Measurements from ENCODE around the gene KCNQ5. TPM values are rescaled to one million over a fixed set of nuclear protein-coding genes. Genes with fewer than 3 reads are reported as not detected.

The KCNQ5 gene
- total and polyA plus RNA-seq, 10 of the 15 experiments (the other 5 are each of a cell fraction or from before 2014, with no cell fraction given), result 0.60 to 16.2 (median 3.2) TPM

DNA sequence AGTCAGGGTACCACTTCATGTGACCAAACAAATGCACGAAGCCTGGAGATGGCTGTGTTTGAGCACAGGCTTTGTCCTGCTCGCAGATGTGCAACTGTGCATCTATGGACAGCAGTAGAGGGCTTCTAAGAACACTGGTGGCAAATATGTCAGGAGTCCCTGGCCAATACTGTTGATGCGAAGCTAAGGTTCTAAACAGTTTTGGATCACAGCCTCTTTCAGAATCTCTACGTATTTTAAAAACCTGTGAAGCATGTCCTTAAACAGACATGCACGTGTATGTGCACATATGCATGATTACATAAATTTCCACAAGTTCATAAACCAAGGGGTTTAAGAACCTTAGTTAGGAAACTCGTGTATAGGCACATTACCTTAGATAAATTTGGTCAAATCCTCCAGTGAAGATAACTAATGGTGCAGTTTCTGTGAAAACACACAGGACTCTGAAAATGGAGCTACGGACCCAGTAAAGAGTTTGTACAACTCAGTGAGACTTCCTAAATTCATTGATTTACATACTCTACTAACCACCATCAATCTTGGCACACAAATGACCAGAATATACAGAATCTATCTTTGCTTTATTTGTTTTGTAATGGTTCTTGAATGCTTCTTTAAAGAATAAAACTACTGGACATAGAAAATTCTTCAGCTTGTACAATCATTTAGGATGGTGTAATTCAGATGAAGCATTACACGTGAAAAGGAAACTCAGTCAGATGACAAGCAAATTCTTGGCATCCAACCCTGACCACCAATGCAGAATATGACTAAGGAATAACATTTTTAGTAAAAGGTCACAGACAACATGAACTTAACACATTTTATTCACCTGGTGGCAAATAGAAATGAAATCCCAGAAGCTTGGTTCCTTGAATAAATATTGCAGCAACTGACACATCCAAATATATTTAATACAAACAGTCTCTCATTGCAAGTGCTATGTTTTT, 27.4 kb downstream of the KCNQ5 start:
- H3K4me1 ChIP-seq (ENCODE audit: control insufficient read depth, insufficient read depth, low read length), result peaks cover 25% of the 10 kb centered on the region
- WGBS (ENCODE audit: insufficient coverage, insufficient replicate concordance, low lambda C conversion rate, missing lambda C conversion rate), result 1% methylated on average over 8 of the region's 8 CpGs
- H3K36me3 ChIP-seq (ENCODE audit: control insufficient read depth in 2 of 2, insufficient read depth in 2 of 2, low read length in 1 of 2), result no peaks in the 10 kb centered on the region; a peak in 1 of 4 replicates
- POLR2A ChIA-PET, result interaction anchor here (0.5 to 2.2 kb wide), 11 partner anchors 9 to 46 kb away, joined by 3 to 21 read pairs (median 6); partner anchors contain the start of gene KCNQ5
- H3K9ac ChIP-seq (ENCODE audit: control insufficient read depth, insufficient read depth, low read length), result no peak overlapping the region
- DNase-seq (ENCODE audit: low read depth, low spot score) (peak; percentile 58), ATAC-seq (peak; percentile 71), FAIRE-seq (peak; percentile 35)
- peak overlapping the region; percentile 4; the same call in 1 of the 2 replicates for H3K4me3 ChIP-seq
- CTCF ChIA-PET, result interaction anchor here (0.8 to 4.4 kb wide), 16 partner anchors 7 to 480 kb away, joined by 3 to 18 read pairs (median 6); partner anchors contain the start of gene KCNQ5
- H3K79me2 ChIP-seq (ENCODE audit: control insufficient read depth, insufficient read depth, low read length), result peaks cover 36% of the 10 kb centered on the region
- H2AFZ ChIP-seq (ENCODE audit: control insufficient read depth, low read depth, low read length), result peak overlapping the region; percentile 5
- intact Hi-C loops (cut with micrococcal nuclease; ENCODE audit: unreplicated experiment), result loop anchor here (2.0 to 5.0 kb wide), 2 partner anchors 35 to 93 kb away; no protein-coding TSS in a partner anchor
- in situ Hi-C loops (cut with MboI), result no loop called here
- no peaks in the 10 kb centered on the region for H3K27me3 ChIP-seq (replicated peaks in 1 of 2; ENCODE audit: control insufficient read depth in 2 of 2, insufficient read depth in 2 of 2, low read length in 1 of 2)
- SMC1A ChIA-PET (ENCODE audit: uncharacterized antibody, unreplicated experiment), result interaction anchor here (0.6 to 6.6 kb wide), 29 partner anchors 9 to 480 kb away, joined by 3 to 109 read pairs (median 5); no protein-coding TSS in a partner anchor
- H4K20me1 ChIP-seq (ENCODE audit: control insufficient read depth, insufficient read depth), result no peaks in the 10 kb centered on the region
- no TSS peak for BruUV-seq (replicated peaks)
- H3K27ac ChIP-seq (ENCODE audit: control insufficient read depth, insufficient read depth), result peak overlapping the region; percentile 77
- RAD21 ChIA-PET (ENCODE audit: unreplicated experiment), result interaction anchor here (0.7 to 5.3 kb wide), 19 partner anchors 9 to 480 kb away, joined by 3 to 50 read pairs (median 5); partner anchors contain the start of gene KCNQ5
- H3K4me2 ChIP-seq (ENCODE audit: control insufficient read depth, insufficient read depth), result peak overlapping the region; percentile 83
- H3K9me3 ChIP-seq (replicated peaks; ENCODE audit: control insufficient read depth, insufficient read depth, low read length), result no peaks in the 10 kb centered on the region; the same call in 2 of the 3 replicates
- TF ChIP-seq ATF7 (IDR thresholded peaks at IDR 0.05; ENCODE audit: low read depth) (peak; percentile 59; the same call in 1 of the 2 replicates), TAF1 (IDR thresholded peaks at IDR 0.05; ENCODE audit: borderline replicate concordance, low read depth, low read length) (no peak), CREB1 (IDR thresholded peaks at IDR 0.05; ENCODE audit: low read depth) (peak; percentile 46; the same call in 1 of the 2 replicates), CBFB (IDR thresholded peaks at IDR 0.05; ENCODE audit: low read depth) (no peak), POLR2A (IDR thresholded peaks at IDR 0.05; ENCODE audit: low read depth, low read length) (0 out of 2 replicates have a peak, but pooled peaks have one; percentile 25), TBL1XR1 (IDR thresholded peaks at IDR 0.05; ENCODE audit: low read depth, low read length) (peak; percentile 46; the same call in 1 of the 2 replicates), JUND (IDR thresholded peaks at IDR 0.05; ENCODE audit: low read depth, low read length) (no peak), NR2C2 (IDR thresholded peaks at IDR 0.05; ENCODE audit: borderline replicate concordance, control insufficient read depth, insufficient read length, low read depth) (no peak)
- TF ChIP-seq, protein P1, sequence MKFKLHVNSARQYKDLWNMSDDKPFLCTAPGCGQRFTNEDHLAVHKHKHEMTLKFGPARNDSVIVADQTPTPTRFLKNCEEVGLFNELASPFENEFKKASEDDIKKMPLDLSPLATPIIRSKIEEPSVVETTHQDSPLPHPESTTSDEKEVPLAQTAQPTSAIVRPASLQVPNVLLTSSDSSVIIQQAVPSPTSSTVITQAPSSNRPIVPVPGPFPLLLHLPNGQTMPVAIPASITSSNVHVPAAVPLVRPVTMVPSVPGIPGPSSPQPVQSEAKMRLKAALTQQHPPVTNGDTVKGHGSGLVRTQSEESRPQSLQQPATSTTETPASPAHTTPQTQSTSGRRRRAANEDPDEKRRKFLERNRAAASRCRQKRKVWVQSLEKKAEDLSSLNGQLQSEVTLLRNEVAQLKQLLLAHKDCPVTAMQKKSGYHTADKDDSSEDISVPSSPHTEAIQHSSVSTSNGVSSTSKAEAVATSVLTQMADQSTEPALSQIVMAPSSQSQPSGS (IDR thresholded peaks at IDR 0.05; ENCODE audit: low read length), result peak; percentile 85
- TF ChIP-seq, protein P2, sequence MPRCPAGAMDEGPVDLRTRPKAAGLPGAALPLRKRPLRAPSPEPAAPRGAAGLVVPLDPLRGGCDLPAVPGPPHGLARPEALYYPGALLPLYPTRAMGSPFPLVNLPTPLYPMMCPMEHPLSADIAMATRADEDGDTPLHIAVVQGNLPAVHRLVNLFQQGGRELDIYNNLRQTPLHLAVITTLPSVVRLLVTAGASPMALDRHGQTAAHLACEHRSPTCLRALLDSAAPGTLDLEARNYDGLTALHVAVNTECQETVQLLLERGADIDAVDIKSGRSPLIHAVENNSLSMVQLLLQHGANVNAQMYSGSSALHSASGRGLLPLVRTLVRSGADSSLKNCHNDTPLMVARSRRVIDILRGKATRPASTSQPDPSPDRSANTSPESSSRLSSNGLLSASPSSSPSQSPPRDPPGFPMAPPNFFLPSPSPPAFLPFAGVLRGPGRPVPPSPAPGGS (IDR thresholded peaks at IDR 0.05; ENCODE audit: borderline replicate concordance, insufficient read depth, low read depth, low read length, poor library complexity, severe bottlenecking), result peak; percentile 47
- TF ChIP-seq, protein P3, sequence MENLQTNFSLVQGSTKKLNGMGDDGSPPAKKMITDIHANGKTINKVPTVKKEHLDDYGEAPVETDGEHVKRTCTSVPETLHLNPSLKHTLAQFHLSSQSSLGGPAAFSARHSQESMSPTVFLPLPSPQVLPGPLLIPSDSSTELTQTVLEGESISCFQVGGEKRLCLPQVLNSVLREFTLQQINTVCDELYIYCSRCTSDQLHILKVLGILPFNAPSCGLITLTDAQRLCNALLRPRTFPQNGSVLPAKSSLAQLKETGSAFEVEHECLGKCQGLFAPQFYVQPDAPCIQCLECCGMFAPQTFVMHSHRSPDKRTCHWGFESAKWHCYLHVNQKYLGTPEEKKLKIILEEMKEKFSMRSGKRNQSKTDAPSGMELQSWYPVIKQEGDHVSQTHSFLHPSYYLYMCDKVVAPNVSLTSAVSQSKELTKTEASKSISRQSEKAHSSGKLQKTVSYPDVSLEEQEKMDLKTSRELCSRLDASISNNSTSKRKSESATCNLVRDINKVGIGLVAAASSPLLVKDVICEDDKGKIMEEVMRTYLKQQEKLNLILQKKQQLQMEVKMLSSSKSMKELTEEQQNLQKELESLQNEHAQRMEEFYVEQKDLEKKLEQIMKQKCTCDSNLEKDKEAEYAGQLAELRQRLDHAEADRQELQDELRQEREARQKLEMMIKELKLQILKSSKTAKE (IDR thresholded peaks at IDR 0.05; ENCODE audit: low read depth, poor library complexity, severe bottlenecking), result peak; percentile 97
- TF ChIP-seq, protein P4, sequence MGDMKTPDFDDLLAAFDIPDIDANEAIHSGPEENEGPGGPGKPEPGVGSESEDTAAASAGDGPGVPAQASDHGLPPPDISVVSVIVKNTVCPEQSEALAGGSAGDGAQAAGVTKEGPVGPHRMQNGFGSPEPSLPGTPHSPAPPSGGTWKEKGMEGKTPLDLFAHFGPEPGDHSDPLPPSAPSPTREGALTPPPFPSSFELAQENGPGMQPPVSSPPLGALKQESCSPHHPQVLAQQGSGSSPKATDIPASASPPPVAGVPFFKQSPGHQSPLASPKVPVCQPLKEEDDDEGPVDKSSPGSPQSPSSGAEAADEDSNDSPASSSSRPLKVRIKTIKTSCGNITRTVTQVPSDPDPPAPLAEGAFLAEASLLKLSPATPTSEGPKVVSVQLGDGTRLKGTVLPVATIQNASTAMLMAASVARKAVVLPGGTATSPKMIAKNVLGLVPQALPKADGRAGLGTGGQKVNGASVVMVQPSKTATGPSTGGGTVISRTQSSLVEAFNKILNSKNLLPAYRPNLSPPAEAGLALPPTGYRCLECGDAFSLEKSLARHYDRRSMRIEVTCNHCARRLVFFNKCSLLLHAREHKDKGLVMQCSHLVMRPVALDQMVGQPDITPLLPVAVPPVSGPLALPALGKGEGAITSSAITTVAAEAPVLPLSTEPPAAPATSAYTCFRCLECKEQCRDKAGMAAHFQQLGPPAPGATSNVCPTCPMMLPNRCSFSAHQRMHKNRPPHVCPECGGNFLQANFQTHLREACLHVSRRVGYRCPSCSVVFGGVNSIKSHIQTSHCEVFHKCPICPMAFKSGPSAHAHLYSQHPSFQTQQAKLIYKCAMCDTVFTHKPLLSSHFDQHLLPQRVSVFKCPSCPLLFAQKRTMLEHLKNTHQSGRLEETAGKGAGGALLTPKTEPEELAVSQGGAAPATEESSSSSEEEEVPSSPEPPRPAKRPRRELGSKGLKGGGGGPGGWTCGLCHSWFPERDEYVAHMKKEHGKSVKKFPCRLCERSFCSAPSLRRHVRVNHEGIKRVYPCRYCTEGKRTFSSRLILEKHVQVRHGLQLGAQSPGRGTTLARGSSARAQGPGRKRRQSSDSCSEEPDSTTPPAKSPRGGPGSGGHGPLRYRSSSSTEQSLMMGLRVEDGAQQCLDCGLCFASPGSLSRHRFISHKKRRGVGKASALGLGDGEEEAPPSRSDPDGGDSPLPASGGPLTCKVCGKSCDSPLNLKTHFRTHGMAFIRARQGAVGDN (IDR thresholded peaks at IDR 0.05), result peak; percentile 13; the same call in 1 of the 2 replicates

Data from GM12878 (cell line).